ENCODE data around the gene NRXN2. TPM values are rescaled to one million over a fixed set of nuclear protein-coding genes. Genes with fewer than 3 reads are reported as not detected.

Gene NRXN2
- total and polyA plus RNA-seq, 10 of the 15 experiments (the other 5 are each of a cell fraction or from before 2014, with no cell fraction given): 0.03 to 1.4 (median 0.23) TPM

GRCh38 chr11:64759131-64759721 lies 36.2 kb upstream of the NRXN2 start (continued):
- TF ChIP-seq TBL1XR1 (IDR thresholded peaks at IDR 0.05; ENCODE audit: low read depth, low read length) (no peak), STAT1 (conservative IDR thresholded peaks at IDR 0.05) (no peak), ATF2 (IDR thresholded peaks at IDR 0.05; ENCODE audit: low read length) (no peak), TCF3 (IDR thresholded peaks at IDR 0.05; ENCODE audit: borderline replicate concordance, insufficient read depth, low read depth, low read length) (no peak), SRF (IDR thresholded peaks at IDR 0.05; ENCODE audit: low read depth in 2 of 2, low read length in 2 of 2) (no peak), CUX1 (IDR thresholded peaks at IDR 0.05; ENCODE audit: insufficient replicate concordance, low read depth, low read length) (no peak), CREB1 (IDR thresholded peaks at IDR 0.05; ENCODE audit: low read depth) (no peak), SMC3 (IDR thresholded peaks at IDR 0.05; ENCODE audit: borderline replicate concordance, low read length) (no peak)
